ENCODE results near the gene EI24.
A peak's percentile ranks its signal among the peaks of the same experiment; 100 is the strongest.

Gene EI24

DNA sequence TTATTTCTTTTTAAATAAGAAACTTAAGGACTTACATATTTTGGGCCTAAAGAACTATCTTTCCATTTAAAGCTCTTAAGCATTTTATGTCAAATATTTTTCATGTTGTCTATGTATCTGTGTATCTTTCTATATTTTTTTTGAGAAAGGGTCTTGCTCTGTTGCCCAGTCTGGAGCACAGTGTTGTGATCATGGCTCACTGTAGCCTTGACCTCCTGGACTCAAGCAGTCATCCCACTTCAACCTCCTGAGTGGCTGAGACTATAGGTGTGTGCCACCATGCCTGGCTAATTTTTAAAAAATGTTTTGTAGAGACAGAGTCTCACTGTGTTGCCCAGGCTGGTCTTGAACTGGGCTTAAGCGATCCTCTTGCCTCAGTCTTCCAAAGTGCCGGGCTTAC, 31.4 kb downstream of the EI24 start:
- TF ChIP-seq, protein P1, sequence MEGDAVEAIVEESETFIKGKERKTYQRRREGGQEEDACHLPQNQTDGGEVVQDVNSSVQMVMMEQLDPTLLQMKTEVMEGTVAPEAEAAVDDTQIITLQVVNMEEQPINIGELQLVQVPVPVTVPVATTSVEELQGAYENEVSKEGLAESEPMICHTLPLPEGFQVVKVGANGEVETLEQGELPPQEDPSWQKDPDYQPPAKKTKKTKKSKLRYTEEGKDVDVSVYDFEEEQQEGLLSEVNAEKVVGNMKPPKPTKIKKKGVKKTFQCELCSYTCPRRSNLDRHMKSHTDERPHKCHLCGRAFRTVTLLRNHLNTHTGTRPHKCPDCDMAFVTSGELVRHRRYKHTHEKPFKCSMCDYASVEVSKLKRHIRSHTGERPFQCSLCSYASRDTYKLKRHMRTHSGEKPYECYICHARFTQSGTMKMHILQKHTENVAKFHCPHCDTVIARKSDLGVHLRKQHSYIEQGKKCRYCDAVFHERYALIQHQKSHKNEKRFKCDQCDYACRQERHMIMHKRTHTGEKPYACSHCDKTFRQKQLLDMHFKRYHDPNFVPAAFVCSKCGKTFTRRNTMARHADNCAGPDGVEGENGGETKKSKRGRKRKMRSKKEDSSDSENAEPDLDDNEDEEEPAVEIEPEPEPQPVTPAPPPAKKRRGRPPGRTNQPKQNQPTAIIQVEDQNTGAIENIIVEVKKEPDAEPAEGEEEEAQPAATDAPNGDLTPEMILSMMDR (IDR thresholded peaks at IDR 0.05; ENCODE audit: low read depth, low read length) = no peak
- H3K4me3 ChIP-seq (ENCODE audit: low read depth, low read length) = no peak overlapping the region
- in situ Hi-C loops (cut with HindIII; ENCODE audit: low sequenced_read_pairs) = no loop called here
- no peak for DNase-seq (ENCODE audit: low read depth, low spot score)

DNA sequence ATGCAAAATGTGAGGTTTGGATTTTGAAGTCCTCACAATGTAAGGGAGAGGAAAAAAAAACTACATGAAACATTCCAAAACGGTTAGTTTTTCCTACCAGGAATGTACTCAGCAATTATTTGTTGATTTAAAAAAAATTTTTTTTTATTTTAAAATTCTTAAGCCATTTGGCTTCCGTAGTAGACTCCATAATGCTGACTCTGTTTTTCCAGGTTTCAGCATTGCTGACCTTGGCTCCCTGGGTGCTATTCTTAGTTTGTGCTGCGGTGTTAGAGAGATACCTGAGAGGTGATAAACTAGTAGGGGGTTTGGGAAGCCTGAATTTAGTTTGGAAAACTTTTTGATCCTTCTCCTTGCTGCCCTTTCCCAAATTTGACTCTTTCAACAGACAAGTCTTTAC, 33.9 kb downstream of the EI24 start:
- peak; percentile 10 for DNase-seq (ENCODE audit: low read depth, low spot score)
- no peak overlapping the region for H3K4me3 ChIP-seq (ENCODE audit: low read depth, low read length)
- TF ChIP-seq, protein P1 (IDR thresholded peaks at IDR 0.05; ENCODE audit: low read depth, low read length) = no peak
- in situ Hi-C loops (cut with HindIII; ENCODE audit: low sequenced_read_pairs) = no loop called here

DNA sequence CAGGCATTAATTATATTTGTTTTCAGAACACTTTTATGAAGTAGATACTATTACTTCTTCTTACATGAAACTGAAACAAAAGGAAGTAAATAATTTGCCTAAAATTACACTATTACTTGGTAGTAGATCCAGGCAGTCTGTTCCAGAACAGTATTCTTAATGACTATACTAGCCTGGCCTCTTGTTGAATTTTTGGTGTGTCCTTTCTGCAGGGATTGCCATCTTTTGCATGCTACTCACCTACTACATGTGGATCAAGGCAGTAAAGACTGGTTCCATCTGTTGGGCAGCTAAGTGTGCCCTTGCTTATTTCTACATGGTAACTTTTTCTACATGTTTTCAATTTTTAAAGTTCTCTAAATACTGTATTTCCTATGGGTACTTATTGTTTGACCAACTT, 36.1 kb downstream of the EI24 start:
- TF ChIP-seq, protein P1 (IDR thresholded peaks at IDR 0.05; ENCODE audit: low read depth, low read length) = no peak
- no peak for DNase-seq (ENCODE audit: low read depth, low spot score)
- in situ Hi-C loops (cut with HindIII; ENCODE audit: low sequenced_read_pairs) = no loop called here
- H3K4me3 ChIP-seq (ENCODE audit: low read depth, low read length) = no peak overlapping the region

DNA sequence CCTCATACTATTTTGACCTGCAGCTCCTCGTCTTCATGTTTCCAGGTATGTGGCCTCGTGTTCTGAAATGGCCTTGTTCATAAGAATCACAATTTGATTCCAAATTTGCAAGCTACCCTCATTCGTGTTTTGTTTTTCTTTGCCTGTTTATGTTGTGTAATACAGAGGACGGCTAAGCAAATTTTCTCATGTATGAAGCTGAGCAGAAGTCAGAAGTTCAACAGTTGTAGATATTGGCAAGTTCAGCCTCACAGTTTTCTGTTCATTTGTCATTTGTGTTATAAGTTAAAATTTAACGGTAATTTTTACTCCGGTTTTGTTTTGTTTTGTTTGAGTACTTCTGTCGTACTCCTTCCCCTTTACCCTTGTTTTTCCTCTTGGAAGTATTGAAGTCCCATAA, 40.3 kb downstream of the EI24 start:
- no peak overlapping the region for H3K4me3 ChIP-seq (ENCODE audit: low read depth, low read length)
- DNase-seq (ENCODE audit: low read depth, low spot score) = no peak
- TF ChIP-seq, protein P1 (IDR thresholded peaks at IDR 0.05; ENCODE audit: low read depth, low read length) = no peak
- in situ Hi-C loops (cut with HindIII; ENCODE audit: low sequenced_read_pairs) = no loop called here

DNA sequence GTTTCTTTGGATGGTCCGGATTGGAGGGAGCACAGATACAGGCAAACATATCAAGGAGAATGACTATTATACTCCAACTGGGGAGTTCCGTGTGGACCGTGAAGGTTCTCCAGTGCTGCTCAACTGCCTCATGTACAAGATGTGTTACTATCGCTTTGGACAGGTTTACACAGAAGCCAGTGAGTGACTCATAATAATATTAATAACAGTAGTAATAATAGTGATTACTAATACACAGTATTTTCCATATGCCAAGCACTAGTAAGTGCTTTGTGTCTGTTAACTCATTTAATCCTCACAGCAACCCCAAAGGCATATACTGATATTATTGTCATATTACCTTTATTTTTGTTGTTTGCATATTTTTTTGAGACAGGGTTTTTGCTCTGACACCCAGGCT, 49.1 kb downstream of the EI24 start:
- DNase-seq (ENCODE audit: low read depth, low spot score) = no peak
- H3K4me3 ChIP-seq (ENCODE audit: low read depth, low read length) = no peak overlapping the region
- in situ Hi-C loops (cut with HindIII; ENCODE audit: low sequenced_read_pairs) = no loop called here
- TF ChIP-seq, protein P1 (IDR thresholded peaks at IDR 0.05; ENCODE audit: low read depth, low read length) = no peak

DNA sequence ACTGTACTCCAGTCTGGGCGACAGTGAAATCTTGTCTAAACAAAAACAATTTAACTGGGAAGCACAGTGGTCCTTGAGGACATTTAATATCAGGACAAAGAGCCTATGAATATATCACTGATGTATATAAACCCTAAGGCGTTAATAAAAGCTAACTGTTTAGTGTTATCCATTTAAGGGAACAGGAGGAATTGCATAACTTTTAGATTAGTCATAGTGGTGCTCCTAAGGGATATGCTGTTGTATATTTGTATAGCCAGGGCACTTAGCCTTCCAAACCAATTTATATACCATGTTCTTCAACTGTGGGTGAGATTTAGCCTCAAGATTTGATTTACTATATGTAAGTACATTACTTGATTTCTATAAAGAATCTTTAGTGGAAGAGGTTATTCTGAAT, 52.7 kb downstream of the EI24 start:
- TF ChIP-seq, protein P1 (IDR thresholded peaks at IDR 0.05; ENCODE audit: low read depth, low read length) = no peak
- in situ Hi-C loops (cut with HindIII; ENCODE audit: low sequenced_read_pairs) = no loop called here
- peak; percentile 40 for DNase-seq (ENCODE audit: low read depth, low spot score)
- H3K4me3 ChIP-seq (ENCODE audit: low read depth, low read length) = no peak overlapping the region

DNA sequence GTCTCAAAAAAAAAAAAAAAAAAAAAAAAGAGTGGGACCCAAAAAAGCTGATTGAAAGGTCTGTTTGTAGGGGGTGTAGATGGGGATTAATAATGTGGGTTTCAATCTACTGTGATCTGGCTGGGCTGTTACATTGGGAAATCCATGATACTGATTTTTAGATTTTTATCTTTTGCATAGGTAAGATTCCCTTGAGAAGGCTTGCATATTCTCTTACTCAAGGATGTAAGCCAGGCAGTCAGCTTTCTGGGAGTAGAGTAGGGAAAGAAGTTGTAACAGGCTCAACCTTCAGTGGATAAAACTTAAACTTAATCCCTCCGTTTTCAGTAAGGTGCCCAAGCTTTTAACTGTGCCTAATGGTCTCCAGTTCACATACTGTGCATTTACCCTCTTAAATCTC, 53.8 kb downstream of the EI24 start:
- no peak for DNase-seq (ENCODE audit: low read depth, low spot score)
- TF ChIP-seq, protein P1 (IDR thresholded peaks at IDR 0.05; ENCODE audit: low read depth, low read length) = no peak
- no peak overlapping the region for H3K4me3 ChIP-seq (ENCODE audit: low read depth, low read length)
- in situ Hi-C loops (cut with HindIII; ENCODE audit: low sequenced_read_pairs) = no loop called here
